K562 (cell line): ENCODE results near the gene COL6A1. TPM values are rescaled to one million over a fixed set of nuclear protein-coding genes. Genes with fewer than 3 reads are reported as not detected.

Source experiments
- BRCA1 ChIP-seq, 2 experiments: fragments of 450-650 bp in 1 of 2; sonication (generic) in 1 of 2; formaldehyde crosslinking in 1 of 2; IDR thresholded peaks; 2 replicates each; pipeline versions ENCODE4 v1.5.0 to v1.6.1; 2017 to 2020; ENCODE audit warnings: mild to moderate bottlenecking in 1 of 2, missing genetic modification reagents in 1 of 2
- CAMTA2 ChIP-seq: fragments of 250-450 bp; sonication (Bioruptor Pico); conservative IDR thresholded peaks from 2 replicates; pipeline ENCODE4 v1.5.1; 2022
- DEAF1 ChIP-seq: fragments of 450-650 bp; formaldehyde crosslinking; IDR thresholded peaks from 2 replicates; pipeline ENCODE4 v1.4.0; 2020; ENCODE audit warnings: mild to moderate bottlenecking, moderate library complexity
- IFI16 ChIP-seq: fragments of 250-450 bp; sonication (Bioruptor Pico); IDR thresholded peaks from 2 replicates; pipeline ENCODE4 v2.1.2; 2022; ENCODE audit warnings: mild to moderate bottlenecking, inconsistent platforms
- MLLT1 ChIP-seq, 2 experiments: fragments of 450-650 bp; IDR thresholded peaks; 2 replicates each; pipeline ENCODE4 v1.6.1; 2016
- PHF8 ChIP-seq: fragments of 200-600 bp; sonication (generic); IDR thresholded peaks from 2 replicates; pipeline ENCODE4 v1.6.1; 2012; ENCODE audit warnings: mixed run types, mild to moderate bottlenecking, inconsistent platforms, low read length, moderate library complexity, borderline replicate concordance
- POLR2A ChIP-seq: fragments of 450-650 bp; conservative IDR thresholded peaks from 2 replicates; pipeline ENCODE4 v1.6.1; 2016
- YY1 ChIP-seq, 3 experiments: IDR thresholded peaks; 2 replicates each; pipeline ENCODE4 v1.6.1; 2011; ENCODE audit warnings: low read length in 2 of 3, mild to moderate bottlenecking in 2 of 3, moderate library complexity in 2 of 3, borderline replicate concordance in 1 of 3, control low read depth in 1 of 3, low read depth in 1 of 3; ENCODE audit not compliant: insufficient read depth in 3 of 3, insufficient replicate concordance in 2 of 3, control insufficient read depth in 1 of 3, insufficient read length in 1 of 3; ENCODE audit errors: extremely low read depth in 1 of 3
- polyA plus RNA-seq, 8 experiments: library from polyadenylated mRNA; depleted of rRNA in 4 of 8; stranded (reverse) in 5 of 8; unstranded in 3 of 8; fragments of >200 nt; fragmentation: Nextera tagmentation in 2 of 8; fragmentation: Illumina TruSeq in 1 of 8; extraction: Ambion mirVana in 2 of 8; extraction: Trizol in 1 of 8; gene quantifications; 2 replicates each; pipeline versions ENCODE4 v1.2.1 to v1.2.3, GENCODE V29; 2011 to 2014; ENCODE audit warnings: inconsistent platforms in 1 of 8, missing spikeins in 1 of 8
- total RNA-seq, 7 experiments: library from RNA; depleted of rRNA in 6 of 7; stranded (reverse); fragments of >200 nt in 6 of 7; fragmentation: Illumina TruSeq in 2 of 7; extraction: Trizol in 2 of 7; gene quantifications; 2 replicates each; pipeline versions ENCODE4 v1.2.1 to v1.2.3, GENCODE V29; 2011 to 2021; ENCODE audit warnings: low replicate concordance in 1 of 7

Gene COL6A1
- total and polyA plus RNA-seq, 9 of the 15 experiments (the other 6 are each of a cell fraction or from before 2014, with no cell fraction given): 0.07 to 1.3 (median 0.14) TPM; not detected in 3

- TF ChIP-seq DEAF1 (CRISPR knock-in tag) (no peak), MLLT1 (IDR thresholded peaks at IDR 0.05) (no peak), PHF8 (no peak), IFI16 (CRISPR knock-in tag) (no peak), CAMTA2 (CRISPR knock-in tag) (no peak), POLR2A (no peak), BRCA1 (IDR thresholded peaks at IDR 0.05) (no peak), BRCA1 (CRISPR knock-in tag; IDR thresholded peaks at IDR 0.05) (no peak), YY1 (IDR thresholded peaks at IDR 0.05; ENCODE audit: borderline replicate concordance in 1 of 3, control insufficient read depth in 1 of 3, extremely low read depth in 1 of 3, insufficient read depth in 3 of 3, insufficient read length in 1 of 3, insufficient replicate concordance in 2 of 3, low read depth in 1 of 3, low read length in 2 of 3) (no peak)
Measured at GRCh38 chr21:46054031-46054430, 72.5 kb downstream of the COL6A1 start (continued).
